GM12878 (cell line): ENCODE measurements around the gene USP11.

Experiments
- NRF1 ChIP-seq: conservative IDR thresholded peaks from 2 replicates; pipeline ENCODE4 v1.6.1; 2011; ENCODE audit warnings: mild to moderate bottlenecking, low read depth, low read length, improper control_type of control experiment
- POLR2AphosphoS5 ChIP-seq: IDR thresholded peaks from 2 replicates; pipeline ENCODE4 v1.6.1; 2011; ENCODE audit warnings: mild to moderate bottlenecking, low read length, inconsistent platforms
- ZNF217 ChIP-seq: fragments of 450-650 bp; IDR thresholded peaks from 2 replicates; pipeline ENCODE4 v1.6.1; 2017; ENCODE audit warnings: antibody characterized with exemption, mild to moderate bottlenecking
- TF ChIP-seq, protein P1 (sequence below): fragments of 450-650 bp; IDR thresholded peaks from 2 replicates; pipeline ENCODE4 v1.6.1; 2017; ENCODE audit warnings: mild to moderate bottlenecking
- TF ChIP-seq, protein P2 (sequence below): IDR thresholded peaks from 2 replicates; pipeline ENCODE4 v1.6.1; 2012; ENCODE audit warnings: mild to moderate bottlenecking, low read depth, low read length

DNA sequence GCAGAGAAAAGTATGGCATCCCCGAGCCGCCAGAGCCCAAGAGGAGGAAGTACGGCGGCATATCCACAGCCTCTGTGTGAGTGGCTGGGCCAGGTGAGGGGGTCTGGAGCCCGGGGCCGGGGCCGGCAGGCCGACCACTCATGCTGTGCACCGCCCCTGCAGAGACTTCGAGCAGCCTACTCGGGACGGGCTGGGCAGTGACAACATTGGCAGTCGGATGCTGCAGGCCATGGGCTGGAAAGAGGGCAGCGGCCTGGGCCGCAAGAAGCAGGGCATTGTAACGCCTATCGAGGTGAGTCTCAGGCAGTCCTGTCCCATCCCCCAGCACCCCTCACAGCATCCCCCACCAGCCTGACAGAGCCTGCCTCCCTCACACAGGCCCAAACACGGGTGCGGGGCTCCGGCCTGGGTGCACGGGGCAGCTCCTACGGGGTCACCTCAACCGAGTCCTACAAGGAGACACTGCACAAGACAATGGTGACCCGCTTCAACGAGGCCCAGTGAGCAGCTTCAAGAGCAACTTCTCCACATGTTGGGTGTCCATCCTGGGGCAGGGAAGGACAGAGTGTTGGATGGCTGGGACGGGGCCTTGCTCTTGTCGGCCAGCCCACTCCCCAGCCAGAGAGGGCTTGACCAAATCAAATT is 46.6 kb upstream of the USP11 start:
- TF ChIP-seq, protein P1, sequence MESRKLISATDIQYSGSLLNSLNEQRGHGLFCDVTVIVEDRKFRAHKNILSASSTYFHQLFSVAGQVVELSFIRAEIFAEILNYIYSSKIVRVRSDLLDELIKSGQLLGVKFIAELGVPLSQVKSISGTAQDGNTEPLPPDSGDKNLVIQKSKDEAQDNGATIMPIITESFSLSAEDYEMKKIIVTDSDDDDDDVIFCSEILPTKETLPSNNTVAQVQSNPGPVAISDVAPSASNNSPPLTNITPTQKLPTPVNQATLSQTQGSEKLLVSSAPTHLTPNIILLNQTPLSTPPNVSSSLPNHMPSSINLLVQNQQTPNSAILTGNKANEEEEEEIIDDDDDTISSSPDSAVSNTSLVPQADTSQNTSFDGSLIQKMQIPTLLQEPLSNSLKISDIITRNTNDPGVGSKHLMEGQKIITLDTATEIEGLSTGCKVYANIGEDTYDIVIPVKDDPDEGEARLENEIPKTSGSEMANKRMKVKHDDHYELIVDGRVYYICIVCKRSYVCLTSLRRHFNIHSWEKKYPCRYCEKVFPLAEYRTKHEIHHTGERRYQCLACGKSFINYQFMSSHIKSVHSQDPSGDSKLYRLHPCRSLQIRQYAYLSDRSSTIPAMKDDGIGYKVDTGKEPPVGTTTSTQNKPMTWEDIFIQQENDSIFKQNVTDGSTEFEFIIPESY: no peak
- TF ChIP-seq ZNF217: no peak
- TF ChIP-seq, protein P2, sequence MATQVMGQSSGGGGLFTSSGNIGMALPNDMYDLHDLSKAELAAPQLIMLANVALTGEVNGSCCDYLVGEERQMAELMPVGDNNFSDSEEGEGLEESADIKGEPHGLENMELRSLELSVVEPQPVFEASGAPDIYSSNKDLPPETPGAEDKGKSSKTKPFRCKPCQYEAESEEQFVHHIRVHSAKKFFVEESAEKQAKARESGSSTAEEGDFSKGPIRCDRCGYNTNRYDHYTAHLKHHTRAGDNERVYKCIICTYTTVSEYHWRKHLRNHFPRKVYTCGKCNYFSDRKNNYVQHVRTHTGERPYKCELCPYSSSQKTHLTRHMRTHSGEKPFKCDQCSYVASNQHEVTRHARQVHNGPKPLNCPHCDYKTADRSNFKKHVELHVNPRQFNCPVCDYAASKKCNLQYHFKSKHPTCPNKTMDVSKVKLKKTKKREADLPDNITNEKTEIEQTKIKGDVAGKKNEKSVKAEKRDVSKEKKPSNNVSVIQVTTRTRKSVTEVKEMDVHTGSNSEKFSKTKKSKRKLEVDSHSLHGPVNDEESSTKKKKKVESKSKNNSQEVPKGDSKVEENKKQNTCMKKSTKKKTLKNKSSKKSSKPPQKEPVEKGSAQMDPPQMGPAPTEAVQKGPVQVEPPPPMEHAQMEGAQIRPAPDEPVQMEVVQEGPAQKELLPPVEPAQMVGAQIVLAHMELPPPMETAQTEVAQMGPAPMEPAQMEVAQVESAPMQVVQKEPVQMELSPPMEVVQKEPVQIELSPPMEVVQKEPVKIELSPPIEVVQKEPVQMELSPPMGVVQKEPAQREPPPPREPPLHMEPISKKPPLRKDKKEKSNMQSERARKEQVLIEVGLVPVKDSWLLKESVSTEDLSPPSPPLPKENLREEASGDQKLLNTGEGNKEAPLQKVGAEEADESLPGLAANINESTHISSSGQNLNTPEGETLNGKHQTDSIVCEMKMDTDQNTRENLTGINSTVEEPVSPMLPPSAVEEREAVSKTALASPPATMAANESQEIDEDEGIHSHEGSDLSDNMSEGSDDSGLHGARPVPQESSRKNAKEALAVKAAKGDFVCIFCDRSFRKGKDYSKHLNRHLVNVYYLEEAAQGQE: no peak
- TF ChIP-seq POLR2AphosphoS5: no peak
- TF ChIP-seq NRF1: no peak
